ENCODE data around the gene GPRC5A. TPM values are rescaled to one million over a fixed set of nuclear protein-coding genes. Genes with fewer than 3 reads are reported as not detected.

GPRC5A gene
- total and polyA plus RNA-seq, 2 experiments from 2014 or later, result 0.16 to 0.38 TPM

GRCh38 chr12:12872139-12872933, 19.0 kb upstream of the GPRC5A start:
- peaks cover 10% of the 10 kb centered on the region for H3K27me3 Mint-ChIP-seq (ENCODE audit: insufficient read depth, low read depth, poor library complexity)
- Histone ChIP-seq H3K4me2 (0 out of 2 replicates have a peak overlapping the region, but pooled peaks have one; percentile 0), H3K79me2 (replicated peaks; ENCODE audit: insufficient read depth) (no peaks in the 10 kb centered on the region), H3K27me3 (ENCODE audit: insufficient read depth) (no peaks in the 10 kb centered on the region), H3F3A (replicated peaks; ENCODE audit: low read depth) (no peaks in the 10 kb centered on the region; the same call in 1 of the 2 replicates), H3K36me3 (ENCODE audit: insufficient read depth) (no peaks in the 10 kb centered on the region), H3K27ac (ENCODE audit: low read depth) (no peak overlapping the region), H3K4me3 (no peak overlapping the region), H2AFZ (no peak overlapping the region), H4K20me1 (replicated peaks; ENCODE audit: insufficient read depth) (no peaks in the 10 kb centered on the region), H3K4me1 (ENCODE audit: insufficient read depth) (peaks cover 24% of the 10 kb centered on the region), H3K9me2 (ENCODE audit: insufficient read depth) (no peaks in the 10 kb centered on the region)
- H3K4me3 Mint-ChIP-seq, result no peak overlapping the region
- H3K4me1 Mint-ChIP-seq, result peaks cover 40% of the 10 kb centered on the region
- DNase-seq (ENCODE audit: low spot score) (peak; percentile 36), ATAC-seq (no peak; the same call in 2 of the 3 replicates)
- H3K27ac Mint-ChIP-seq, result peak overlapping the region; percentile 25; the same call in 1 of the 2 replicates
- peaks cover 8% of the 10 kb centered on the region; the same call in 2 of the 3 replicates for H3K36me3 Mint-ChIP-seq (ENCODE audit: low read depth)
- H3K9me3 Mint-ChIP-seq, result no peaks in the 10 kb centered on the region
- TF ChIP-seq CTCF (conservative IDR thresholded peaks at IDR 0.05; ENCODE audit: low read depth in 2 of 2) (no peak), CREB1 (CRISPR knock-in tag; IDR thresholded peaks at IDR 0.05; ENCODE audit: low read depth) (no peak), ZNF114 (CRISPR knock-in tag; IDR thresholded peaks at IDR 0.05) (no peak), EZH2phosphoT487 (IDR thresholded peaks at IDR 0.05; ENCODE audit: unreplicated experiment) (no peak), ZNF462 (CRISPR knock-in tag; IDR thresholded peaks at IDR 0.05) (no peak), POLR2AphosphoS5 (IDR thresholded peaks at IDR 0.05; ENCODE audit: low read depth) (no peak), NANOG (IDR thresholded peaks at IDR 0.05; ENCODE audit: borderline replicate concordance) (no peak), JUNB (IDR thresholded peaks at IDR 0.05; ENCODE audit: unreplicated experiment) (no peak), STAT1 (IDR thresholded peaks at IDR 0.05; ENCODE audit: unreplicated experiment) (no peak)
- TF ChIP-seq, protein P1, sequence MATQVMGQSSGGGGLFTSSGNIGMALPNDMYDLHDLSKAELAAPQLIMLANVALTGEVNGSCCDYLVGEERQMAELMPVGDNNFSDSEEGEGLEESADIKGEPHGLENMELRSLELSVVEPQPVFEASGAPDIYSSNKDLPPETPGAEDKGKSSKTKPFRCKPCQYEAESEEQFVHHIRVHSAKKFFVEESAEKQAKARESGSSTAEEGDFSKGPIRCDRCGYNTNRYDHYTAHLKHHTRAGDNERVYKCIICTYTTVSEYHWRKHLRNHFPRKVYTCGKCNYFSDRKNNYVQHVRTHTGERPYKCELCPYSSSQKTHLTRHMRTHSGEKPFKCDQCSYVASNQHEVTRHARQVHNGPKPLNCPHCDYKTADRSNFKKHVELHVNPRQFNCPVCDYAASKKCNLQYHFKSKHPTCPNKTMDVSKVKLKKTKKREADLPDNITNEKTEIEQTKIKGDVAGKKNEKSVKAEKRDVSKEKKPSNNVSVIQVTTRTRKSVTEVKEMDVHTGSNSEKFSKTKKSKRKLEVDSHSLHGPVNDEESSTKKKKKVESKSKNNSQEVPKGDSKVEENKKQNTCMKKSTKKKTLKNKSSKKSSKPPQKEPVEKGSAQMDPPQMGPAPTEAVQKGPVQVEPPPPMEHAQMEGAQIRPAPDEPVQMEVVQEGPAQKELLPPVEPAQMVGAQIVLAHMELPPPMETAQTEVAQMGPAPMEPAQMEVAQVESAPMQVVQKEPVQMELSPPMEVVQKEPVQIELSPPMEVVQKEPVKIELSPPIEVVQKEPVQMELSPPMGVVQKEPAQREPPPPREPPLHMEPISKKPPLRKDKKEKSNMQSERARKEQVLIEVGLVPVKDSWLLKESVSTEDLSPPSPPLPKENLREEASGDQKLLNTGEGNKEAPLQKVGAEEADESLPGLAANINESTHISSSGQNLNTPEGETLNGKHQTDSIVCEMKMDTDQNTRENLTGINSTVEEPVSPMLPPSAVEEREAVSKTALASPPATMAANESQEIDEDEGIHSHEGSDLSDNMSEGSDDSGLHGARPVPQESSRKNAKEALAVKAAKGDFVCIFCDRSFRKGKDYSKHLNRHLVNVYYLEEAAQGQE (IDR thresholded peaks at IDR 0.05; ENCODE audit: unreplicated experiment), result no peak

Data from GM23338 (cell line).